ENCODE data around the gene CSNK2A1. TPM values are rescaled to one million over a fixed set of nuclear protein-coding genes. Genes with fewer than 3 reads are reported as not detected.

The CSNK2A1 gene
- total and polyA plus RNA-seq, 11 donors, result 30.3 to 136 (median 119) TPM

DNA sequence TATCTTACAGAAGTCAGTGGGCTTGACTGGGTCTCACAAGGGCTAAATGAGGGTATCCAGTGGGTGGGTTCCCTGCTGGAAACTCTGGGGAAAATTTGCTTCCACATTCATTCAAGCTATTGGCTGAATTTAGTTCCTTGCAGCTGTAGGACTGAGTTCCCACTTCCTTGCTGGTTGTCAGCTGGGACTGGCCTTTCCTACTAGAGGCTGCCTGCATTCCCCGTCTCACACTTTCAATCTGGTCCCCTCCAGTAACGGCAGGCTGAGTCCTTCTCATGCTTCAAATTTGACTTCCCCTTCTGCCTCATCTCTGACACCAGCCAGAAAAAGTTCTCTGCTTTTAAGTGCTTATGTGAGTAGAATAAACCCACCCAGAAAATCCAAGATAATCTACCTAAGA is 4.4 kb downstream of the CSNK2A1 start:
- Histone ChIP-seq H3K4me1 (peaks cover 9 to 87% (median 60%) of the 10 kb centered on the region in 12 donors), H3K36me3 (no peaks in the 10 kb centered on the region), H3K27ac (peak overlapping the region in 1 of 12 donors; percentile 43), H3K27me3 (no peaks in the 10 kb centered on the region), H3K9me3 (peaks cover 0 to 8% (median 0%) of the 10 kb centered on the region in 12 donors), H3K4me3 (no peak overlapping the region)
- DNase-seq, result no peak
- intact Hi-C loops (cut with DNase I), result loop anchor here in 1 of 10 donors (5.0 kb wide), 1 partner anchor 37 kb away; no protein-coding TSS in a partner anchor
- no peak for TF ChIP-seq POLR2A (IDR thresholded peaks at IDR 0.05)
- TF ChIP-seq, protein P1, sequence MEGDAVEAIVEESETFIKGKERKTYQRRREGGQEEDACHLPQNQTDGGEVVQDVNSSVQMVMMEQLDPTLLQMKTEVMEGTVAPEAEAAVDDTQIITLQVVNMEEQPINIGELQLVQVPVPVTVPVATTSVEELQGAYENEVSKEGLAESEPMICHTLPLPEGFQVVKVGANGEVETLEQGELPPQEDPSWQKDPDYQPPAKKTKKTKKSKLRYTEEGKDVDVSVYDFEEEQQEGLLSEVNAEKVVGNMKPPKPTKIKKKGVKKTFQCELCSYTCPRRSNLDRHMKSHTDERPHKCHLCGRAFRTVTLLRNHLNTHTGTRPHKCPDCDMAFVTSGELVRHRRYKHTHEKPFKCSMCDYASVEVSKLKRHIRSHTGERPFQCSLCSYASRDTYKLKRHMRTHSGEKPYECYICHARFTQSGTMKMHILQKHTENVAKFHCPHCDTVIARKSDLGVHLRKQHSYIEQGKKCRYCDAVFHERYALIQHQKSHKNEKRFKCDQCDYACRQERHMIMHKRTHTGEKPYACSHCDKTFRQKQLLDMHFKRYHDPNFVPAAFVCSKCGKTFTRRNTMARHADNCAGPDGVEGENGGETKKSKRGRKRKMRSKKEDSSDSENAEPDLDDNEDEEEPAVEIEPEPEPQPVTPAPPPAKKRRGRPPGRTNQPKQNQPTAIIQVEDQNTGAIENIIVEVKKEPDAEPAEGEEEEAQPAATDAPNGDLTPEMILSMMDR (IDR thresholded peaks at IDR 0.05), result no peak
- no peak for ATAC-seq
- 57 to 72% (median 64%) methylated on average over 2 of the region's 2 CpGs for WGBS, 4 donors

DNA sequence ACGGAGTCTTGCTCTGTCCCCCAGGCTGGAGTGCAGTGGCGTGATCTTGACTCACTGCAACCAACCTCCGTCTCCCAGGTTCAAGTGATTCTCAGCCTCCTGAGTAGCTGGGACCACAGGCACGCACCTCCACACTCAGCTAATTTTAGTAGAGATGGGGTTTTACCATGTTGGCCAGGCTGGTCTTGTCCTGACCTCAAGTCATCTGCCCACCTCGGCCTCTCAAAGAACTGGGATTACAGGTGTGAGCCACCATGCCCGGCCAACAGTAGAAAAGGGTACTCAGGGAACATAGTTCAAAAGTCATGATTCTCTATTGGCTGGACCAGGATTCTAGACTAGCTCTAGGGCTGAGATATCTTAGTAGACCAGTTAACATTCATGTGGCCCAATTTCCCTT is 5.6 kb downstream of the CSNK2A1 start:
- no peak for DNase-seq
- TF ChIP-seq, protein P1 (IDR thresholded peaks at IDR 0.05), result no peak
- TF ChIP-seq POLR2A (IDR thresholded peaks at IDR 0.05), result no peak
- H3K9me3 ChIP-seq, result peaks cover 0 to 8% (median 0%) of the 10 kb centered on the region in 12 donors
- no peak for ATAC-seq
- WGBS, 4 donors, result 83 to 97% (median 92%) methylated on average over 6 of the region's 6 CpGs
- peaks cover 8 to 93% (median 68%) of the 10 kb centered on the region in 12 donors for H3K4me1 ChIP-seq
- H3K27me3 ChIP-seq, result no peaks in the 10 kb centered on the region
- no peaks in the 10 kb centered on the region for H3K36me3 ChIP-seq
- H3K4me3 ChIP-seq, result no peak overlapping the region
- intact Hi-C loops (cut with DNase I), result loop anchor here in 1 of 10 donors (5.0 kb wide), 1 partner anchor 36 kb away; no protein-coding TSS in a partner anchor
- H3K27ac ChIP-seq, result no peak overlapping the region

DNA sequence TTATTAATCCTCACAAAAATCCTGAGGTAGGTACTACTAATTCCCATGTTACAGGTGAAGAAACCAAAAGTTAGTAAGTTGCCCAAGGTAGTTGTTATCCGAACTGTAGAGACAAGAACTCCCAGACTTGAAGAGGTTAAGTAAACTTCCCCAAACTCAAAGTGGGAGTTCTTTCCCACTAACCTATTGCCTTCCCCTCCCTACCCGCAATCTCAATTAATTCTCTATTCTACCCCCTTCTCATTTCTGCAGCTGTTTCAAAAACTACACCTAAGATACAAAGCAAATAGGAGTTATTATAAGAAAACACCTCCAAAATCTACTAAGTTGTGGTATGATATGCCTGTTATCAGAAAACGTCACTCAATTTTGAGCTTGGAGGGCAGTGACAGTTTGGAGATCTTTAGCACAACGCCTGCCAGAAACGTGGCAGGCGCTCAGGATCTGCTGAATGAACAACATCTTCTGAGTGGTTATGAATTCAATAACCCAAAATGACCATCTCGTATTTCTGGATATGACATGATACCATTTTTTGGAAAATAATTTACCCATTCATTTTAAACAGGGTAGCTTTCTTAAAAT is 7.1 kb downstream of the CSNK2A1 start:
- WGBS, 4 donors, result 35 to 40% (median 37%) methylated on average over 7 of the region's 7 CpGs

DNA sequence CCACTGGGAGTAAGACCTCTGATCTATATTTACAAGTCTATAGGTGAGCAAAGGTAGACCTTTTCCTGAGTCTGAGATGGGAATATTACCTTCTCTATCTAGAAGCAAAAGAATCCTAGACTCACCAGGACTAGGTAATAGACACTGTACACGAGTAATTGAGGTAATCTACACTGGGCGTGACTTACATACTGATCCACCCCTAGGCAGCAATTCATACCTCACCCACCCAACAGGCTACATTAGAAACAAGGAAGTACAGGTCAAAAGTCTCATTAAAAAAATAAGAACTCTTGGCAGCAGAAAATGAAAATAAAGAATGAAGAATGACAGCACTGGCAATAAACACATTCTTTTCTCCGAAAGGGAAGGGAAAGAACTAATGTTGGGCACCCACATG is 7.6 kb downstream of the CSNK2A1 start:
- ATAC-seq (peak in 2 of 4 donors; percentile 39 to 44), DNase-seq (no peak)
- Histone ChIP-seq H3K27ac (peak overlapping the region in 1 of 12 donors; percentile 21), H3K36me3 (peaks cover 0 to under 1% (median 0%) of the 10 kb centered on the region in 9 donors), H3K9me3 (peaks cover 0 to 8% (median 0%) of the 10 kb centered on the region in 12 donors), H3K4me1 (peaks cover 8 to 88% (median 67%) of the 10 kb centered on the region in 12 donors), H3K4me3 (no peak overlapping the region), H3K27me3 (no peaks in the 10 kb centered on the region)
- intact Hi-C loops (cut with DNase I), result loop anchor here in 1 of 10 donors (5.0 kb wide), 1 partner anchor 34 kb away; no protein-coding TSS in a partner anchor
- WGBS, 4 donors, result 30 to 44% (median 37%) methylated on average over 3 of the region's 3 CpGs
- TF ChIP-seq POLR2A (IDR thresholded peaks at IDR 0.05), result no peak
- TF ChIP-seq, protein P1 (IDR thresholded peaks at IDR 0.05), result no peak

More for the DNA sequence above, 7.1 kb downstream of the CSNK2A1 start:
- no peaks in the 10 kb centered on the region for H3K36me3 ChIP-seq
- ATAC-seq (no peak), DNase-seq (no peak)
- no peaks in the 10 kb centered on the region for H3K27me3 ChIP-seq
- peaks cover 8 to 91% (median 65%) of the 10 kb centered on the region in 12 donors for H3K4me1 ChIP-seq
- no peak overlapping the region for H3K4me3 ChIP-seq
- intact Hi-C loops (cut with DNase I), result loop anchor here in 1 of 10 donors (5.0 kb wide), 1 partner anchor 34 kb away; no protein-coding TSS in a partner anchor
- peaks cover 0 to 8% (median 0%) of the 10 kb centered on the region in 12 donors for H3K9me3 ChIP-seq
- peak overlapping the region in 1 of 12 donors; percentile 21 for H3K27ac ChIP-seq
- TF ChIP-seq, protein P1 (IDR thresholded peaks at IDR 0.05), result no peak
- no peak for TF ChIP-seq POLR2A (IDR thresholded peaks at IDR 0.05)
